Measurements from ENCODE around the gene MMP25.
"Not testable (repeated sequence)": the region's sequence is repeated elsewhere in the genome, so short reads cannot be mapped to it uniquely, and the experiment has no call there.

Gene MMP25

GRCh38 chr16:3030222-3031212, 15.8 kb upstream of the MMP25 start:
- DNase-seq: no peak

- DNase-seq: peak; percentile 73
Observed at GRCh38 chr16:3032624-3033023, 13.7 kb upstream of the MMP25 start.

GRCh38 chr16:3035289-3035971, 10.9 kb upstream of the MMP25 start:
- no peak for DNase-seq

- no peak for DNase-seq
Observed at GRCh38 chr16:3035972-3036725, 10.2 kb upstream of the MMP25 start.

GRCh38 chr16:3036726-3037315, 9.5 kb upstream of the MMP25 start, which contains the start of gene BICDL2:
TSS of gene BICDL2 (minus strand) at chr16:3036944. CDS start at chr16:3035496, 1,448 bp downstream.
- DNase-seq: no peak

- DNase-seq: no peak
Observed at GRCh38 chr16:3038256-3038655, 8.1 kb upstream of the MMP25 start.

GRCh38 chr16:3038896-3039295, 7.5 kb upstream of the MMP25 start:
- DNase-seq: no peak

- no peak for DNase-seq
Observed at GRCh38 chr16:3042376-3042775, 4.0 kb upstream of the MMP25 start.

- no peak for DNase-seq
Observed at GRCh38 chr16:3044708-3045107, 1.7 kb upstream of the MMP25 start.

- no peak for DNase-seq
Observed at GRCh38 chr16:3046641-3047386, 453 bp downstream of the MMP25 start.

GRCh38 chr16:3047387-3047720, 993 bp downstream of the MMP25 start:
- no peak for DNase-seq

- no peak for DNase-seq
Observed at GRCh38 chr16:3049921-3050481, 3.6 kb downstream of the MMP25 start.

GRCh38 chr16:3050487-3050886, 4.1 kb downstream of the MMP25 start:
- no peak for DNase-seq

GRCh38 chr16:3051009-3051408, 4.6 kb downstream of the MMP25 start:
- no peak for DNase-seq

- DNase-seq: no peak
Observed at GRCh38 chr16:3051494-3051893, 5.1 kb downstream of the MMP25 start.

GRCh38 chr16:3052571-3053329, 6.4 kb downstream of the MMP25 start:
- DNase-seq: not testable (repeated sequence)

- not testable (repeated sequence) for DNase-seq
Observed at GRCh38 chr16:3053330-3053710, 7.0 kb downstream of the MMP25 start.

GRCh38 chr16:3054965-3055733, 8.8 kb downstream of the MMP25 start:
- DNase-seq: no peak

GRCh38 chr16:3055734-3056115, 9.4 kb downstream of the MMP25 start:
- DNase-seq: not testable (repeated sequence)
